ENCODE results near the gene VSTM2B.
A peak's percentile ranks its signal among the peaks of the same experiment; 100 is the strongest.

VSTM2B gene

DNA sequence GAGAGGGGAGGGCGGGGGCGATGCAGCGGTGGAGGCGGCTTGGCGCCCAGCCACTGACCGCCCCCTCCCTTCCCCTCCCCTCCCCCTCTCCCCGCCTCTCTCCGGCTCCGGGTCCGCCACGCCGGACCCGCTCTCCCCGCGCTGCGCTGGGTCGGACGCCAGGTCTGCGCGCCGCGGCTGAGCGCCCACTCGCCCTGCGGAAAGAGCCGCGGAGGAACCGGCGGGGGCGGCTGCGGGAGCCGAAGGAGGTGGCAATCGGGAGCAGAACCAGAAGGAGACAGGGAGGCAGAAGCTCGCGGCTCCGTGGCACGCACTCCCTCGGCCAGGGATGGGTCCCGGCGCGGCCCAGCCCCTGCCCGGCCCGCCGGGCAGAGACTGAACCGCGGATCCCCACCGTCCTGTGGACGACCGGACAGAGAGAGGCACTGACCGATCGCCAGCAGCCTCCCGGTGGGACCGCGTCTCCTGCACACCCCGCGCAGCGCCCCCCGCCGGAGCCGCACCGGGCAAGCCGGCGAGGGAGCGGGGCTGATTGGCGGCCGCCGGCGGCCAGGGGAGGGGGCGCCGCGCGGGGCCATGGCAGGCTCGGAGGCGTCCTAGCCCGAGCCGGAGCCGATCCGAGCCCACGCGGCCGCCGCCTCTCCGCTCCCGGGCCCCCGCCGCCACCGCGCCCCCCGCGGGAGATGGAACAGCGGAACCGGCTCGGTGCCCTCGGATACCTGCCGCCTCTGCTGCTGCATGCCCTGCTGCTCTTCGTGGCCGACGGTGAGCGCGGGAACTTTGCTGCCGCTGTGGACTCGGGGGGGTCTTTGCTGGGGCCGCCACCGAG lies at the start of gene VSTM2B:
TSS of gene VSTM2B (plus strand) at position 94 of the 829 bp plus-strand sequence. CDS start at position 684, 590 bp downstream.
- Mint-ChIP-seq H3K27ac (no peak within 1 kb of the TSS), H3K4me1 (peaks cover 25% of the 10 kb centered on the region), H3K9me3 (peaks cover 4% of the 10 kb centered on the region), H3K27me3 (ENCODE audit: low read depth, poor library complexity) (peaks cover 87% of the 10 kb centered on the region), H3K4me3 (peak within 1 kb of the TSS; percentile 80), H3K36me3 (ENCODE audit: low read depth) (peaks cover 4% of the 10 kb centered on the region)
- DNase-seq = peak; percentile 59
- TF ChIP-seq, protein P1, sequence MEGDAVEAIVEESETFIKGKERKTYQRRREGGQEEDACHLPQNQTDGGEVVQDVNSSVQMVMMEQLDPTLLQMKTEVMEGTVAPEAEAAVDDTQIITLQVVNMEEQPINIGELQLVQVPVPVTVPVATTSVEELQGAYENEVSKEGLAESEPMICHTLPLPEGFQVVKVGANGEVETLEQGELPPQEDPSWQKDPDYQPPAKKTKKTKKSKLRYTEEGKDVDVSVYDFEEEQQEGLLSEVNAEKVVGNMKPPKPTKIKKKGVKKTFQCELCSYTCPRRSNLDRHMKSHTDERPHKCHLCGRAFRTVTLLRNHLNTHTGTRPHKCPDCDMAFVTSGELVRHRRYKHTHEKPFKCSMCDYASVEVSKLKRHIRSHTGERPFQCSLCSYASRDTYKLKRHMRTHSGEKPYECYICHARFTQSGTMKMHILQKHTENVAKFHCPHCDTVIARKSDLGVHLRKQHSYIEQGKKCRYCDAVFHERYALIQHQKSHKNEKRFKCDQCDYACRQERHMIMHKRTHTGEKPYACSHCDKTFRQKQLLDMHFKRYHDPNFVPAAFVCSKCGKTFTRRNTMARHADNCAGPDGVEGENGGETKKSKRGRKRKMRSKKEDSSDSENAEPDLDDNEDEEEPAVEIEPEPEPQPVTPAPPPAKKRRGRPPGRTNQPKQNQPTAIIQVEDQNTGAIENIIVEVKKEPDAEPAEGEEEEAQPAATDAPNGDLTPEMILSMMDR (IDR thresholded peaks at IDR 0.05) = no peak

GRCh38 chr19:29476528-29476927 lies 49.3 kb upstream of the VSTM2B start:
- Mint-ChIP-seq H3K36me3 (ENCODE audit: low read depth) (peaks cover 16% of the 10 kb centered on the region), H3K27me3 (ENCODE audit: low read depth, poor library complexity) (peaks cover 26% of the 10 kb centered on the region), H3K4me1 (peaks cover 18% of the 10 kb centered on the region), H3K27ac (peak overlapping the region; percentile 68), H3K4me3 (no peak overlapping the region), H3K9me3 (peaks cover 25% of the 10 kb centered on the region)
- no peak for DNase-seq
- TF ChIP-seq, protein P1 (IDR thresholded peaks at IDR 0.05) = no peak

DNA sequence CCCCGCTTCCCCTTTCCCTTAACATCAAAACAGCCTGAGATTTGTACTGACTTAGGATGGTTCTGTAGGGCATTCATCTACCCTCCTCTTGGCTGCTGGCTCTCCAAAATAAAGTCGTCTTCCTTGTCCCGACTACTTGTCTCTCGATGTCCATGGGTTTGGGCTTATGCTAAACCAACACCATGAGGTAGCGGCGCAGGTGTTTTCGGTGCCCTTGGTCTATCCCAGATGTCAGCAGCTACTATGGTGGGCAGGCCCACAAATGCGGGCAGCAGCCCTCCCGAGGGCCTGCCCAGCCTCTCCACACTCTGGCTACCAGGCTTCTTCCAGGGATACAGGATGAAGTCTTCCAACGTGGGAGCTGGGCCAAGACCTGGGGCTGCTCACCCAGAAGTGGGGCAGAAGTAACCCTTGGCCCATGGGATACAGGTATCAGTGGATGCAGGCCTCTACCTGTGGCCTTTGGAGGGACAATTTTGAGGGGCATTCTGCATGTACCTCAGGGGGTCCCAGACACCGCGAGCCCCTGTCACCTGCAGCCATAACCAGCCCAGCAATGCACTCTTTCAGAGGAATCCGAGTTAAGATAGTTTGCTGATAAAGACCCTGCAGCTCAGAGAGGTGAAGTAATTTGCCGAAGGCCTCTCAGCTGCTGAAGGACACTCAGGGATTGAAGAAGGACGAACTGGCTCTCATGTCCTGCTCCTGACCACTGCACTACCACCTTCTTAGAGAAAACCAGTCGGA lies 47.8 kb upstream of the VSTM2B start:
- Mint-ChIP-seq H3K9me3 (peaks cover 35% of the 10 kb centered on the region), H3K36me3 (ENCODE audit: low read depth) (peaks cover 26% of the 10 kb centered on the region), H3K4me1 (peaks cover 32% of the 10 kb centered on the region), H3K27me3 (ENCODE audit: low read depth, poor library complexity) (peaks cover 23% of the 10 kb centered on the region), H3K4me3 (no peak overlapping the region), H3K27ac (no peak overlapping the region)
- TF ChIP-seq, protein P1 (IDR thresholded peaks at IDR 0.05) = no peak
- DNase-seq = no peak

DNA sequence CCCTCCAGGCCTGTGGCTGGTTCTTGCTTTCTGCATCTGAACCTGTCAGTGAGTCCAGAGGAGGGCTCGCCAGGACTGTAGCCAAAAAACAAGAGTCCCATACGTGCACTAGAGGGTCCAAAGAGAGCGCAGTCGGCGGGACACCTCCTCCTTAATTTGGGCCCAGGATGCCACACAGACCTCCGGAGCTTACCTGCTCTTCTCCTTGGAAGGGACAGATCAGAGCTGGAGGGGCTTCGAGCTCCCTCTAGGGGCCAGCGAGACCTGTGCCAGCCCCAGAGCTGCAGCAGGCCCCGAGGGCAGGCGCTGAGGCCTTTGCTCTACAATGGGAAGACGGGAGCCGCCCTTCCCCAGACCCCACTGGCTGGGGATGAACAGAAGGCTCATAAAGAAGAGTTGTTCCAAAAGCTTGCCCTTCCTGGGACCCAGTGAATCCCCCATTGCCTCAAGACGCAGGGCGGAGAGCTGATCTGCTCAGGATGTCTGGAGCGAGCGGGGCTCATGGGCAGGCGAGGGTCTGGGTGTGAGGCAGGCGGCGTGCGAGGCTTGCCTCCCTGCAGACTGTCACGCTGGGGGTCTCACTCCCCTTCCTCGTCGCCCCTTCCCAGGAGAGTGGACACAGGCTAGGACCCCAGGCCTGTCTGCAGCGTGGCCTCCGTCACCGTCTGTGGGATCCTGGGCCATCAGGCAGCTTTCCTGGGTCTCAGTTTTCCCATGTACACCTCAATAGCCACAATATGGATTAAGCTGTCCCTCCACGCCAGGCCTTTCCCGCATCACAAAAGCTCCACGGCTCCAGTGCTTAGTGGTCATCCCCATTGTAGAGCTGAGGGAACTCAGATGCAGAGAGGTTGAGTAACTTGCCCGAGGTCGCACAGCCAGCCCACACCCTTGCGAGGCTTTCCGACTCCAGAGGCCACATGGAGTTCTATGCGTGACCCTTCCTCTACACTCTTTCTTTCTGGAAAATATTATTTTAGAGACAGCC lies 46.9 kb upstream of the VSTM2B start:
- TF ChIP-seq, protein P1 (IDR thresholded peaks at IDR 0.05) = peak; percentile 68
- H3K36me3 Mint-ChIP-seq (ENCODE audit: low read depth) = peaks cover 26% of the 10 kb centered on the region
- DNase-seq = peak; percentile 69
- H3K9me3 Mint-ChIP-seq = peaks cover 35% of the 10 kb centered on the region
- H3K27me3 Mint-ChIP-seq (ENCODE audit: low read depth, poor library complexity) = peaks cover 20% of the 10 kb centered on the region
- H3K27ac Mint-ChIP-seq = no peak overlapping the region
- H3K4me3 Mint-ChIP-seq = no peak overlapping the region
- peaks cover 39% of the 10 kb centered on the region for H3K4me1 Mint-ChIP-seq

DNA sequence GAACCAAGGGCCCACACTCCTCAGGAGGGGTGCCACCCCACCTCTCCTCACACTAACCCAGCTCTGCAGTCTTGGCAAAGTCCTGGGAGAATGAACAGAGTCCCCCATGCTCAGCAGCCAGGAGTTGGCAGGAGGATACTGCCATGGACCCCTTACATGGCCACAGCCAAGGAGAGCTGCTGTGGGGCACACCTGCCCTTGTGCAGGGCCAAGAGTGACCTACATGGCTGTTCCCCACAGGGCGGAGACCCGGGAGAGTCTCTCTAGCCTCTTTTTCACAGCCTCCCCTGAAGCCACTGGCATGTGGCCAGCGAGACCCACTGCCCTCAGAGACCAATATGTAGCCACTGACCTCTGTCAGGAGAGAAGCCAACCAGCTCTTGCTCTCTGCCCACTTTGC lies 45.9 kb upstream of the VSTM2B start:
- H3K4me1 Mint-ChIP-seq = peaks cover 47% of the 10 kb centered on the region
- peaks cover 15% of the 10 kb centered on the region for H3K27me3 Mint-ChIP-seq (ENCODE audit: low read depth, poor library complexity)
- no peak overlapping the region for H3K4me3 Mint-ChIP-seq
- H3K27ac Mint-ChIP-seq = no peak overlapping the region
- DNase-seq = no peak
- H3K36me3 Mint-ChIP-seq (ENCODE audit: low read depth) = peaks cover 26% of the 10 kb centered on the region
- H3K9me3 Mint-ChIP-seq = peaks cover 35% of the 10 kb centered on the region
- TF ChIP-seq, protein P1 (IDR thresholded peaks at IDR 0.05) = no peak
